Measurements from ENCODE around the gene C15orf62.

Gene C15orf62

GRCh38 chr15:40773902-40774301 is 4.1 kb downstream of the C15orf62 start:
- no peak overlapping the region for H2AFZ ChIP-seq (ENCODE audit: low read depth, low read length)
- no peak overlapping the region for H3K14ac ChIP-seq (ENCODE audit: low read length in 2 of 2)
- H2BK5ac ChIP-seq (ENCODE audit: low read depth, low read length, poor library complexity, severe bottlenecking), result no peak overlapping the region
- H3K27me3 ChIP-seq (ENCODE audit: control insufficient read depth in 1 of 2, insufficient read depth in 1 of 2, low read length in 2 of 2), result no peaks in the 10 kb centered on the region
- no peak overlapping the region for H4K8ac ChIP-seq (ENCODE audit: low read length)
- H2BK120ac ChIP-seq (ENCODE audit: low read depth, low read length), result no peak overlapping the region
- H3K4me1 ChIP-seq (ENCODE audit: control insufficient read depth, insufficient read depth, low read depth, low read length), result peaks cover 40% of the 10 kb centered on the region
- H3K4ac ChIP-seq (ENCODE audit: low read depth in 1 of 2, low read length in 2 of 2), result no peak overlapping the region
- no peaks in the 10 kb centered on the region for H3K9me3 ChIP-seq (ENCODE audit: control insufficient read depth, low read length)
- no peak overlapping the region for H3K18ac ChIP-seq (ENCODE audit: low read depth in 1 of 2, low read length in 2 of 2)
- 97% methylated on average over 3 of the region's 6 CpGs for WGBS
- H2BK15ac ChIP-seq (ENCODE audit: low read depth, poor library complexity, severe bottlenecking), result no peak overlapping the region
- H3K4me3 ChIP-seq (ENCODE audit: insufficient read depth in 1 of 2, low read depth in 1 of 2, low read length in 2 of 2), result no peak overlapping the region
- no peak overlapping the region for H2AK5ac ChIP-seq (ENCODE audit: low read length, severe bottlenecking)
- H3K79me1 ChIP-seq (replicated peaks; ENCODE audit: low read length, poor library complexity, severe bottlenecking), result no peaks in the 10 kb centered on the region
- no peak overlapping the region for H3K9ac ChIP-seq (ENCODE audit: low read length)
- no peak for DNase-seq
- H2BK12ac ChIP-seq (ENCODE audit: low read length in 2 of 2), result no peak overlapping the region
- no peak overlapping the region for H4K91ac ChIP-seq (ENCODE audit: low read length)
- peaks cover 61 to 67% of the 10 kb centered on the region in 2 experiments for H3K36me3 ChIP-seq (ENCODE audit: control insufficient read depth in 1 of 2, insufficient read depth in 2 of 2, low read depth in 1 of 2, low read length in 2 of 2)
- H3K23ac ChIP-seq (ENCODE audit: low read length in 2 of 2), result no peak overlapping the region
- no peak overlapping the region for H3K4me2 ChIP-seq (ENCODE audit: low read length, poor library complexity, severe bottlenecking)
- no peak overlapping the region for H3K27ac ChIP-seq (ENCODE audit: low read length, poor library complexity, severe bottlenecking)

- H3K4me2 ChIP-seq (ENCODE audit: low read length, poor library complexity, severe bottlenecking), result no peak overlapping the region
- H3K14ac ChIP-seq (ENCODE audit: low read length in 2 of 2), result no peak overlapping the region
- no peak overlapping the region for H3K23ac ChIP-seq (ENCODE audit: low read length in 2 of 2)
- no peak overlapping the region for H2AFZ ChIP-seq (ENCODE audit: low read depth, low read length)
- H4K91ac ChIP-seq (ENCODE audit: low read length), result no peak overlapping the region
- peaks cover 10% of the 10 kb centered on the region for H3K79me1 ChIP-seq (replicated peaks; ENCODE audit: low read length, poor library complexity, severe bottlenecking)
- H3K27me3 ChIP-seq (ENCODE audit: control insufficient read depth in 1 of 2, insufficient read depth in 1 of 2, low read length in 2 of 2), result no peaks in the 10 kb centered on the region
- no peak overlapping the region for H4K8ac ChIP-seq (ENCODE audit: low read length)
- H2BK15ac ChIP-seq (ENCODE audit: low read depth, poor library complexity, severe bottlenecking), result no peak overlapping the region
- H3K9ac ChIP-seq (ENCODE audit: low read length), result no peak overlapping the region
- H3K4me1 ChIP-seq (ENCODE audit: control insufficient read depth, insufficient read depth, low read depth, low read length), result peaks cover 29% of the 10 kb centered on the region
- no peak overlapping the region for H3K4ac ChIP-seq (ENCODE audit: low read depth in 1 of 2, low read length in 2 of 2)
- no peak overlapping the region for H2BK12ac ChIP-seq (ENCODE audit: low read length in 2 of 2)
- no peak overlapping the region for H3K4me3 ChIP-seq (ENCODE audit: insufficient read depth in 1 of 2, low read depth in 1 of 2, low read length in 2 of 2)
- H2AK5ac ChIP-seq (ENCODE audit: low read length, severe bottlenecking), result no peak overlapping the region
- no peak overlapping the region for H3K27ac ChIP-seq (ENCODE audit: low read length, poor library complexity, severe bottlenecking)
- WGBS, result 95% methylated on average over 10 of the region's 10 CpGs
- no peak overlapping the region for H2BK120ac ChIP-seq (ENCODE audit: low read depth, low read length)
- no peaks in the 10 kb centered on the region for H3K9me3 ChIP-seq (ENCODE audit: control insufficient read depth, low read length)
- H3K36me3 ChIP-seq (ENCODE audit: control insufficient read depth in 1 of 2, insufficient read depth in 2 of 2, low read depth in 1 of 2, low read length in 2 of 2), result peaks cover 70 to 78% of the 10 kb centered on the region in 2 experiments
- no peak for DNase-seq
- H2BK5ac ChIP-seq (ENCODE audit: low read depth, low read length, poor library complexity, severe bottlenecking), result no peak overlapping the region
- no peak overlapping the region for H3K18ac ChIP-seq (ENCODE audit: low read depth in 1 of 2, low read length in 2 of 2)
These were observed 5.2 kb downstream of the C15orf62 start for GRCh38 chr15:40775007-40775406.

- H4K91ac ChIP-seq (ENCODE audit: low read length), result no peak overlapping the region
- 99% methylated on average over 14 of the region's 14 CpGs for WGBS
- no peak overlapping the region for H3K27ac ChIP-seq (ENCODE audit: low read length, poor library complexity, severe bottlenecking)
- peaks cover 20% of the 10 kb centered on the region for H3K4me1 ChIP-seq (ENCODE audit: control insufficient read depth, insufficient read depth, low read depth, low read length)
- H3K4me3 ChIP-seq (ENCODE audit: insufficient read depth in 1 of 2, low read depth in 1 of 2, low read length in 2 of 2), result no peak overlapping the region
- H2AFZ ChIP-seq (ENCODE audit: low read depth, low read length), result no peak overlapping the region
- no peak overlapping the region for H2BK15ac ChIP-seq (ENCODE audit: low read depth, poor library complexity, severe bottlenecking)
- H2BK12ac ChIP-seq (ENCODE audit: low read length in 2 of 2), result no peak overlapping the region
- peaks cover 13% of the 10 kb centered on the region for H3K79me1 ChIP-seq (replicated peaks; ENCODE audit: low read length, poor library complexity, severe bottlenecking)
- DNase-seq, result no peak
- peaks cover 69 to 79% of the 10 kb centered on the region in 2 experiments for H3K36me3 ChIP-seq (ENCODE audit: control insufficient read depth in 1 of 2, insufficient read depth in 2 of 2, low read depth in 1 of 2, low read length in 2 of 2)
- H3K9ac ChIP-seq (ENCODE audit: low read length), result no peak overlapping the region
- no peak overlapping the region for H3K18ac ChIP-seq (ENCODE audit: low read depth in 1 of 2, low read length in 2 of 2)
- no peak overlapping the region for H2AK5ac ChIP-seq (ENCODE audit: low read length, severe bottlenecking)
- H3K4ac ChIP-seq (ENCODE audit: low read depth in 1 of 2, low read length in 2 of 2), result no peak overlapping the region
- no peaks in the 10 kb centered on the region for H3K27me3 ChIP-seq (ENCODE audit: control insufficient read depth in 1 of 2, insufficient read depth in 1 of 2, low read length in 2 of 2)
- no peak overlapping the region for H4K8ac ChIP-seq (ENCODE audit: low read length)
- H3K14ac ChIP-seq (ENCODE audit: low read length in 2 of 2), result no peak overlapping the region
- no peaks in the 10 kb centered on the region for H3K9me3 ChIP-seq (ENCODE audit: control insufficient read depth, low read length)
- no peak overlapping the region for H3K23ac ChIP-seq (ENCODE audit: low read length in 2 of 2)
- no peak overlapping the region for H3K4me2 ChIP-seq (ENCODE audit: low read length, poor library complexity, severe bottlenecking)
- no peak overlapping the region for H2BK120ac ChIP-seq (ENCODE audit: low read depth, low read length)
- no peak overlapping the region for H2BK5ac ChIP-seq (ENCODE audit: low read depth, low read length, poor library complexity, severe bottlenecking)
These were observed 6.2 kb downstream of the C15orf62 start for GRCh38 chr15:40775740-40776536.

- Histone ChIP-seq H3K4ac (ENCODE audit: low read depth in 1 of 2, low read length in 2 of 2) (no peak overlapping the region), H2BK12ac (ENCODE audit: low read length in 2 of 2) (no peak overlapping the region), H3K4me2 (ENCODE audit: low read length, poor library complexity, severe bottlenecking) (no peak overlapping the region), H3K4me1 (ENCODE audit: control insufficient read depth, insufficient read depth, low read depth, low read length) (peaks cover 13% of the 10 kb centered on the region), H3K9ac (ENCODE audit: low read length) (peak overlapping the region; percentile 28), H2BK5ac (ENCODE audit: low read depth, low read length, poor library complexity, severe bottlenecking) (no peak overlapping the region), H3K27me3 (ENCODE audit: control insufficient read depth in 1 of 2, insufficient read depth in 1 of 2, low read length in 2 of 2) (no peaks in the 10 kb centered on the region), H3K4me3 (ENCODE audit: insufficient read depth in 1 of 2, low read depth in 1 of 2, low read length in 2 of 2) (no peak overlapping the region), H2BK120ac (ENCODE audit: low read depth, low read length) (no peak overlapping the region), H2BK15ac (ENCODE audit: low read depth, poor library complexity, severe bottlenecking) (no peak overlapping the region), H2AK5ac (ENCODE audit: low read length, severe bottlenecking) (no peak overlapping the region), H3K27ac (ENCODE audit: low read length, poor library complexity, severe bottlenecking) (no peak overlapping the region), H3K79me1 (replicated peaks; ENCODE audit: low read length, poor library complexity, severe bottlenecking) (peaks cover 14% of the 10 kb centered on the region), H3K14ac (ENCODE audit: low read length in 2 of 2) (no peak overlapping the region), H2AFZ (ENCODE audit: low read depth, low read length) (no peak overlapping the region), H4K91ac (ENCODE audit: low read length) (no peak overlapping the region), H3K23ac (ENCODE audit: low read length in 2 of 2) (no peak overlapping the region), H4K8ac (ENCODE audit: low read length) (no peak overlapping the region), H3K18ac (ENCODE audit: low read depth in 1 of 2, low read length in 2 of 2) (no peak overlapping the region), H3K36me3 (ENCODE audit: control insufficient read depth in 1 of 2, insufficient read depth in 2 of 2, low read depth in 1 of 2, low read length in 2 of 2) (peaks cover 69 to 74% of the 10 kb centered on the region in 2 experiments), H3K9me3 (ENCODE audit: control insufficient read depth, low read length) (no peaks in the 10 kb centered on the region)
- DNase-seq, result no peak
- WGBS, result 95% methylated on average over 9 of the region's 11 CpGs
These were observed 6.9 kb downstream of the C15orf62 start for GRCh38 chr15:40776537-40777141.
